ENCODE measurements around the gene DNM2.

GRCh38 chr19:10670876-10671804, 46.7 kb upstream of the DNM2 start:
- TF ChIP-seq CTCF (IDR thresholded peaks at IDR 0.05), result no peak
- no peak for TF ChIP-seq POLR2A (IDR thresholded peaks at IDR 0.05)
